ENCODE results near the gene HPSE2. TPM values are rescaled to one million over a fixed set of nuclear protein-coding genes. Genes with fewer than 3 reads are reported as not detected.

Gene HPSE2
- polyA plus RNA-seq, 2 of the 4 experiments (the other 2 are of a cell fraction) = not detected

GRCh38 chr10:98949306-98949705, 286.3 kb downstream of the HPSE2 start:
- CTCF ChIA-PET = no interaction called here
- Histone ChIP-seq H3K4me3 (no peak overlapping the region), H3K4me2 (no peak overlapping the region), H3K27ac (no peak overlapping the region), H3K4me1 (no peaks in the 10 kb centered on the region), H3K9me3 (no peaks in the 10 kb centered on the region)
- FAIRE-seq = no peak
- POLR2A ChIA-PET = no interaction called here
- no peak for TF ChIP-seq HOXA7 (CRISPR knock-in tag; IDR thresholded peaks at IDR 0.05)
- TF ChIP-seq ZC3H11A (IDR thresholded peaks at IDR 0.05) = no peak
- TF ChIP-seq HOXB5 (CRISPR knock-in tag; IDR thresholded peaks at IDR 0.05) = no peak
- TF ChIP-seq CHD4 (IDR thresholded peaks at IDR 0.05; ENCODE audit: borderline replicate concordance) = no peak
- no peak for DNase-seq (ENCODE audit: low read depth in 1 of 2, low spot score in 1 of 2)
- ATAC-seq = no peak

- WGBS (ENCODE audit: missing lambda C conversion rate) = 9% methylated on average over 1 of the region's 1 CpG
- DNase-seq (ENCODE audit: low read depth in 1 of 2, low spot score in 1 of 2) (no peak), ATAC-seq (no peak), FAIRE-seq (no peak)
- CTCF ChIA-PET = no interaction called here
- POLR2A ChIA-PET = no interaction called here
- Histone ChIP-seq H3K4me2 (no peak overlapping the region), H3K4me1 (no peaks in the 10 kb centered on the region), H3K9me3 (no peaks in the 10 kb centered on the region), H3K4me3 (no peak overlapping the region), H3K27ac (no peak overlapping the region)
- TF ChIP-seq HDAC2 (IDR thresholded peaks at IDR 0.05) (no peak), SREBF2 (IDR thresholded peaks at IDR 0.05) (no peak), KDM5A (IDR thresholded peaks at IDR 0.05) (no peak)
Measured at GRCh38 chr10:98943681-98944080, 292.0 kb downstream of the HPSE2 start.

DNA sequence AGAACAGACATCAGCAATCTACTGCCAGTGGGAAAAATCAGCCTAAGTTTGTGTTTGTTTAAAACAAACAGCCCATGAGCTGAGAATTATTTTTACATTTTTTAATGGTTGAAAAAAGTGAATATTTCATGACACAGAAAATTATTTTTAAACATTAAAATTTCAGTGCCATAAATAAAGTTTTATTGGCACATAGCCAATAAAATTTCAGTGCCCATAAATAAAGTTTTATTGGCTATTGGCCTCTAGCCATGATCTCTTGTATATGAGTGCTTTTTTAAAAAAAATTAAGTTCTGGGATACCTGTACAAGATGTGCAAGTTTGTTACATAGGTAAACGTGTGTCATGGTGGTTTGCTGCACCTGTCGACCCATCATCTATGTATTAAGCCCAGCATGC, 305.9 kb downstream of the HPSE2 start:
- H3K4me1 ChIP-seq = no peaks in the 10 kb centered on the region
- no peak for DNase-seq (ENCODE audit: low read depth in 1 of 2, low spot score in 1 of 2)
- ChIA-PET CTCF (no interaction called here), POLR2A (no interaction called here)
- WGBS (ENCODE audit: missing lambda C conversion rate) = 14% methylated on average over 2 of the region's 2 CpGs
- H3K4me2 ChIP-seq = no peak overlapping the region
- ATAC-seq = no peak
- FAIRE-seq = no peak
- no peak for TF ChIP-seq KDM5A (IDR thresholded peaks at IDR 0.05)
- no peak for TF ChIP-seq CBX2 (IDR thresholded peaks at IDR 0.05; ENCODE audit: borderline replicate concordance, low read depth)
- no peak for TF ChIP-seq GATA3 (IDR thresholded peaks at IDR 0.05; ENCODE audit: borderline replicate concordance)
- TF ChIP-seq ESRRA (IDR thresholded peaks at IDR 0.05; ENCODE audit: borderline replicate concordance, low read length) = no peak
- TF ChIP-seq ZSCAN20 (CRISPR knock-in tag; IDR thresholded peaks at IDR 0.05) = no peak
- H3K4me3 ChIP-seq = no peak overlapping the region
- no peak overlapping the region for H3K27ac ChIP-seq
- no peaks in the 10 kb centered on the region for H3K9me3 ChIP-seq

- Histone ChIP-seq H3K27ac (no peak overlapping the region), H3K4me3 (no peak overlapping the region), H3K4me1 (no peaks in the 10 kb centered on the region), H3K9me3 (no peaks in the 10 kb centered on the region), H3K4me2 (no peak overlapping the region)
- TF ChIP-seq CHD4 (IDR thresholded peaks at IDR 0.05; ENCODE audit: borderline replicate concordance) (no peak), MYC (IDR thresholded peaks at IDR 0.05; ENCODE audit: borderline replicate concordance, low read length) (no peak), ZNF302 (CRISPR knock-in tag; IDR thresholded peaks at IDR 0.05) (no peak)
- DNase-seq (ENCODE audit: low read depth in 1 of 2, low spot score in 1 of 2) = no peak
- ATAC-seq = no peak
- POLR2A ChIA-PET = no interaction called here
- CTCF ChIA-PET = no interaction called here
- no peak for FAIRE-seq
- WGBS (ENCODE audit: missing lambda C conversion rate) = 0% methylated on average over 1 of the region's 1 CpG
Measured at GRCh38 chr10:98925651-98926050, 310.0 kb downstream of the HPSE2 start.

GRCh38 chr10:98924526-98924925, 311.1 kb downstream of the HPSE2 start:
- Histone ChIP-seq H3K9me3 (no peaks in the 10 kb centered on the region), H3K4me3 (no peak overlapping the region), H3K4me2 (no peak overlapping the region), H3K27ac (no peak overlapping the region), H3K4me1 (no peaks in the 10 kb centered on the region)
- ChIA-PET CTCF (no interaction called here), POLR2A (no interaction called here)
- FAIRE-seq = no peak
- 0% methylated on average over 1 of the region's 1 CpG for WGBS (ENCODE audit: missing lambda C conversion rate)
- TF ChIP-seq MYC (IDR thresholded peaks at IDR 0.05; ENCODE audit: borderline replicate concordance, low read length) (no peak), NFE2L2 (conservative IDR thresholded peaks at IDR 0.05; ENCODE audit: low read length) (no peak), HOXB13 (CRISPR knock-in tag; IDR thresholded peaks at IDR 0.05; ENCODE audit: low read depth) (no peak), GATA3 (IDR thresholded peaks at IDR 0.05; ENCODE audit: borderline replicate concordance) (no peak), PBX3 (IDR thresholded peaks at IDR 0.05) (no peak), RARB (CRISPR knock-in tag; IDR thresholded peaks at IDR 0.05) (no peak), ZC3H11A (IDR thresholded peaks at IDR 0.05) (no peak), SREBF2 (IDR thresholded peaks at IDR 0.05) (no peak), E2F6 (IDR thresholded peaks at IDR 0.05; ENCODE audit: borderline replicate concordance, low read depth) (no peak), ESRRA (IDR thresholded peaks at IDR 0.05; ENCODE audit: borderline replicate concordance, low read length) (no peak), EHMT2 (IDR thresholded peaks at IDR 0.05; ENCODE audit: low read depth) (no peak), RCOR1 (IDR thresholded peaks at IDR 0.05; ENCODE audit: low read depth, low read length) (no peak), HES2 (IDR thresholded peaks at IDR 0.05) (no peak)
- no peak for ATAC-seq
- no peak for DNase-seq (ENCODE audit: low read depth in 1 of 2, low spot score in 1 of 2)

Measured in A549 (cell line).